ENCODE results near the gene VANGL1. TPM values are rescaled to one million over a fixed set of nuclear protein-coding genes. Genes with fewer than 3 reads are reported as not detected.
A peak's percentile ranks its signal among the peaks of the same experiment; 100 is the strongest.

Gene VANGL1
- total RNA-seq, 4 donors from 2014 or later, result 17.7 to 33.6 (median 26.2) TPM

- H3K27me3 ChIP-seq, result no peaks in the 10 kb centered on the region
- TF ChIP-seq CTCF (IDR thresholded peaks at IDR 0.05) (no peak), POLR2AphosphoS5 (IDR thresholded peaks at IDR 0.05) (no peak), EP300 (IDR thresholded peaks at IDR 0.05) (no peak), POLR2A (IDR thresholded peaks at IDR 0.05) (no peak)
- H3K9me3 ChIP-seq, result no peaks in the 10 kb centered on the region
- H3K4me1 ChIP-seq, result peaks cover 35% of the 10 kb centered on the region
- no peaks in the 10 kb centered on the region for H3K36me3 ChIP-seq
- 84% methylated on average over 5 of the region's 5 CpGs for WGBS
- H3K4me3 ChIP-seq, result no peak overlapping the region
- no peak for DNase-seq (ENCODE audit: low spot score in 2 of 2)
- H3K27ac ChIP-seq, result peak overlapping the region; percentile 25
Measured at GRCh38 chr1:115713906-115714305, 72.1 kb downstream of the VANGL1 start.

- H3K36me3 ChIP-seq, result no peaks in the 10 kb centered on the region
- DNase-seq (ENCODE audit: low spot score in 2 of 2), result no peak
- no peaks in the 10 kb centered on the region for H3K27me3 ChIP-seq
- no peak for TF ChIP-seq CTCF (IDR thresholded peaks at IDR 0.05)
- no peak for TF ChIP-seq EP300 (IDR thresholded peaks at IDR 0.05)
- no peak for TF ChIP-seq POLR2A (IDR thresholded peaks at IDR 0.05)
- TF ChIP-seq POLR2AphosphoS5 (IDR thresholded peaks at IDR 0.05), result no peak
- H3K9me3 ChIP-seq, result no peaks in the 10 kb centered on the region
- no peak overlapping the region for H3K27ac ChIP-seq
- 20% methylated on average over 1 of the region's 1 CpG for WGBS
- H3K4me1 ChIP-seq, result peaks cover 35% of the 10 kb centered on the region
- H3K4me3 ChIP-seq, result no peak overlapping the region
Measured at GRCh38 chr1:115714572-115715141, 72.9 kb downstream of the VANGL1 start.

GRCh38 chr1:115717541-115717940 lies 75.8 kb downstream of the VANGL1 start:
- no peak for DNase-seq (ENCODE audit: low spot score in 2 of 2)
- Histone ChIP-seq H3K9me3 (no peaks in the 10 kb centered on the region), H3K36me3 (no peaks in the 10 kb centered on the region), H3K27ac (no peak overlapping the region), H3K27me3 (no peaks in the 10 kb centered on the region), H3K4me3 (no peak overlapping the region), H3K4me1 (peaks cover 17% of the 10 kb centered on the region)
- 55% methylated on average over 5 of the region's 5 CpGs for WGBS
- TF ChIP-seq POLR2A (IDR thresholded peaks at IDR 0.05) (no peak), CTCF (IDR thresholded peaks at IDR 0.05) (peak in 1 of 2 donors; percentile 36), EP300 (IDR thresholded peaks at IDR 0.05) (no peak), POLR2AphosphoS5 (IDR thresholded peaks at IDR 0.05) (no peak)

- Histone ChIP-seq H3K27me3 (no peaks in the 10 kb centered on the region), H3K9me3 (no peaks in the 10 kb centered on the region), H3K36me3 (no peaks in the 10 kb centered on the region), H3K4me3 (no peak overlapping the region), H3K4me1 (peaks cover 11% of the 10 kb centered on the region), H3K27ac (no peak overlapping the region)
- DNase-seq (ENCODE audit: low spot score in 2 of 2), result no peak
- WGBS, result 79% methylated on average over 5 of the region's 5 CpGs
- TF ChIP-seq POLR2A (IDR thresholded peaks at IDR 0.05) (no peak), EP300 (IDR thresholded peaks at IDR 0.05) (no peak), POLR2AphosphoS5 (IDR thresholded peaks at IDR 0.05) (no peak), CTCF (IDR thresholded peaks at IDR 0.05) (no peak)
Measured at GRCh38 chr1:115718011-115718754, 76.4 kb downstream of the VANGL1 start.

GRCh38 chr1:115719285-115719684 lies 77.5 kb downstream of the VANGL1 start:
- Histone ChIP-seq H3K36me3 (no peaks in the 10 kb centered on the region), H3K4me3 (no peak overlapping the region), H3K27me3 (no peaks in the 10 kb centered on the region), H3K27ac (no peak overlapping the region), H3K9me3 (no peaks in the 10 kb centered on the region), H3K4me1 (no peaks in the 10 kb centered on the region)
- no peak for TF ChIP-seq CTCF (IDR thresholded peaks at IDR 0.05)
- no peak for TF ChIP-seq EP300 (IDR thresholded peaks at IDR 0.05)
- no peak for TF ChIP-seq POLR2A (IDR thresholded peaks at IDR 0.05)
- TF ChIP-seq POLR2AphosphoS5 (IDR thresholded peaks at IDR 0.05), result no peak
- 94% methylated on average over 6 of the region's 7 CpGs for WGBS
- DNase-seq (ENCODE audit: low spot score in 2 of 2), result no peak

All from suprapubic skin (tissue), 4 donors.